K562 (cell line): ENCODE results near the gene RARRES1. TPM values are rescaled to one million over a fixed set of nuclear protein-coding genes. Genes with fewer than 3 reads are reported as not detected.

Experiments used
- CBFB ChIP-seq: sonication (generic); formaldehyde crosslinking; IDR thresholded peaks from 2 replicates; pipeline ENCODE4 v1.4.0; 2020; ENCODE audit warnings: mild to moderate bottlenecking, missing genetic modification reagents
- CC2D1A ChIP-seq: fragments of 450-650 bp; IDR thresholded peaks from 2 replicates; pipeline ENCODE4 v1.6.1; 2017; ENCODE audit warnings: mild to moderate bottlenecking
- ELF2 ChIP-seq: fragments of 250-450 bp; sonication (Bioruptor Pico); IDR thresholded peaks from 2 replicates; pipeline ENCODE4 v1.5.0; 2021; ENCODE audit warnings: mild to moderate bottlenecking
- FIP1L1 ChIP-seq: fragments of 200-400 bp; formaldehyde crosslinking; IDR thresholded peaks from 2 replicates; pipeline ENCODE4 v1.6.1; 2018; ENCODE audit warnings: mild to moderate bottlenecking, low read depth, low read length; ENCODE audit not compliant: poor library complexity, severe bottlenecking
- HMBOX1 ChIP-seq: sonication (generic); IDR thresholded peaks from 2 replicates; pipeline ENCODE4 v1.6.1; 2016
- HNRNPK ChIP-seq: fragments of 200-400 bp; formaldehyde crosslinking; IDR thresholded peaks from one replicate; pipeline ENCODE4 v1.6.1; 2018; ENCODE audit warnings: mild to moderate bottlenecking, low read depth, low read length; ENCODE audit not compliant: poor library complexity, severe bottlenecking
- KDM2B ChIP-seq: fragments of 250-450 bp; sonication (Bioruptor Pico); IDR thresholded peaks from 2 replicates; pipeline ENCODE4 v1.8.0; 2021; ENCODE audit warnings: mild to moderate bottlenecking, moderate library complexity
- KLF10 ChIP-seq: fragments of 250-450 bp; sonication (Bioruptor Pico); IDR thresholded peaks from 2 replicates; pipeline ENCODE4 v1.6.1; 2021; ENCODE audit warnings: matching md5 sums
- MNT ChIP-seq, 2 experiments: fragments of 450-650 bp; conservative IDR thresholded peaks; 2 replicates each; pipeline ENCODE4 v1.6.1; 2017; ENCODE audit warnings: mild to moderate bottlenecking in 2 of 2, moderate library complexity in 2 of 2
- PTBP1 ChIP-seq: fragments of 200-400 bp; formaldehyde crosslinking; IDR thresholded peaks from 2 replicates; pipeline ENCODE4 v1.6.1; 2017; ENCODE audit warnings: low read depth, low read length
- PURB ChIP-seq: sonication (generic); formaldehyde crosslinking; IDR thresholded peaks from 2 replicates; pipeline ENCODE4 v1.9.0; 2021; ENCODE audit warnings: low read depth, mild to moderate bottlenecking, missing genetic modification reagents
- REST ChIP-seq, 2 experiments: fragments of 450-650 bp; formaldehyde crosslinking in 1 of 2; IDR thresholded peaks; 2 replicates each; pipeline versions ENCODE4 v1.4.0 to v1.6.1; 2014 to 2020; ENCODE audit warnings: mild to moderate bottlenecking in 2 of 2, borderline replicate concordance in 1 of 2, low read depth in 1 of 2
- SAP30 ChIP-seq: fragments of 200-600 bp; sonication (generic); IDR thresholded peaks from 2 replicates; pipeline ENCODE4 v1.6.1; 2012; ENCODE audit warnings: borderline replicate concordance, low read depth, mild to moderate bottlenecking, moderate library complexity, low read length, control low read depth, inconsistent platforms; ENCODE audit not compliant: insufficient read depth, poor library complexity, severe bottlenecking
- ZFX ChIP-seq: sonication (generic); formaldehyde crosslinking; IDR thresholded peaks from 2 replicates; pipeline ENCODE4 v1.8.0; 2022; ENCODE audit warnings: mild to moderate bottlenecking, missing genetic modification reagents, moderate library complexity
- ZNF280A ChIP-seq: fragments of 450-650 bp; IDR thresholded peaks from 2 replicates; pipeline ENCODE4 v1.6.1; 2018; ENCODE audit warnings: mild to moderate bottlenecking, low read depth; ENCODE audit not compliant: partially characterized antibody
- ZSCAN32 ChIP-seq: fragments of 450-650 bp; formaldehyde crosslinking; IDR thresholded peaks from 2 replicates; pipeline ENCODE4 v1.4.0; 2020; ENCODE audit warnings: mild to moderate bottlenecking, moderate library complexity
- polyA plus RNA-seq, 8 experiments: library from polyadenylated mRNA; depleted of rRNA in 4 of 8; stranded (reverse) in 5 of 8; unstranded in 3 of 8; fragments of >200 nt; fragmentation: Nextera tagmentation in 2 of 8; fragmentation: Illumina TruSeq in 1 of 8; extraction: Ambion mirVana in 2 of 8; extraction: Trizol in 1 of 8; gene quantifications; 2 replicates each; pipeline versions ENCODE4 v1.2.1 to v1.2.3, GENCODE V29; 2011 to 2014; ENCODE audit warnings: inconsistent platforms in 1 of 8, missing spikeins in 1 of 8
- total RNA-seq, 7 experiments: library from RNA; depleted of rRNA in 6 of 7; stranded (reverse); fragments of >200 nt in 6 of 7; fragmentation: Illumina TruSeq in 2 of 7; extraction: Trizol in 2 of 7; gene quantifications; 2 replicates each; pipeline versions ENCODE4 v1.2.1 to v1.2.3, GENCODE V29; 2011 to 2021; ENCODE audit warnings: low replicate concordance in 1 of 7

The RARRES1 gene
- total and polyA plus RNA-seq, 9 of the 15 experiments (the other 6 are each of a cell fraction or from before 2014, with no cell fraction given) = not detected

GRCh38 chr3:158679547-158680000 is 52.7 kb downstream of the RARRES1 start (continued):
- TF ChIP-seq REST (IDR thresholded peaks at IDR 0.05; ENCODE audit: borderline replicate concordance) = no peak
- no peak for TF ChIP-seq REST (CRISPR knock-in tag; IDR thresholded peaks at IDR 0.05; ENCODE audit: low read depth)
- TF ChIP-seq ELF2 (CRISPR knock-in tag) = no peak
- no peak for TF ChIP-seq FIP1L1
- no peak for TF ChIP-seq SAP30
- peak; percentile 88 for TF ChIP-seq HMBOX1
- TF ChIP-seq ZSCAN32 (CRISPR knock-in tag) = no peak
- TF ChIP-seq KDM2B (CRISPR knock-in tag) = no peak
- no peak for TF ChIP-seq ZFX
- no peak for TF ChIP-seq PURB (CRISPR knock-in tag)
- TF ChIP-seq KLF10 (CRISPR knock-in tag) = no peak
- TF ChIP-seq MNT (conservative IDR thresholded peaks at IDR 0.05) = peak; percentile 55 to 61; a peak in 3 of 4 replicates
- no peak for TF ChIP-seq CBFB (CRISPR knock-in tag)
- no peak for TF ChIP-seq HNRNPK
- TF ChIP-seq CC2D1A = peak; percentile 84; the same call in 1 of the 2 replicates
- no peak for TF ChIP-seq PTBP1
- TF ChIP-seq ZNF280A = no peak
